OCI-LY7 (cell line): Measurements from ENCODE around the gene TASOR2.

Source experiments
- EZH2phosphoT487 ChIP-seq: fragments of 200-600 bp; sonication (generic); IDR thresholded peaks from 2 replicates; pipeline ENCODE4 v1.6.1; 2018; ENCODE audit warnings: low read depth, borderline replicate concordance, mild to moderate bottlenecking, mixed run types, antibody characterized with exemption, low read length, moderate library complexity, mixed read lengths
- TF ChIP-seq, protein P1 (sequence below): fragments of 200-600 bp; sonication (generic); conservative IDR thresholded peaks from 2 replicates; pipeline ENCODE4 v1.5.1; 2014; ENCODE audit warnings: mild to moderate bottlenecking, antibody characterized with exemption, low read length, moderate library complexity, mixed read lengths

- TF ChIP-seq, protein P1, sequence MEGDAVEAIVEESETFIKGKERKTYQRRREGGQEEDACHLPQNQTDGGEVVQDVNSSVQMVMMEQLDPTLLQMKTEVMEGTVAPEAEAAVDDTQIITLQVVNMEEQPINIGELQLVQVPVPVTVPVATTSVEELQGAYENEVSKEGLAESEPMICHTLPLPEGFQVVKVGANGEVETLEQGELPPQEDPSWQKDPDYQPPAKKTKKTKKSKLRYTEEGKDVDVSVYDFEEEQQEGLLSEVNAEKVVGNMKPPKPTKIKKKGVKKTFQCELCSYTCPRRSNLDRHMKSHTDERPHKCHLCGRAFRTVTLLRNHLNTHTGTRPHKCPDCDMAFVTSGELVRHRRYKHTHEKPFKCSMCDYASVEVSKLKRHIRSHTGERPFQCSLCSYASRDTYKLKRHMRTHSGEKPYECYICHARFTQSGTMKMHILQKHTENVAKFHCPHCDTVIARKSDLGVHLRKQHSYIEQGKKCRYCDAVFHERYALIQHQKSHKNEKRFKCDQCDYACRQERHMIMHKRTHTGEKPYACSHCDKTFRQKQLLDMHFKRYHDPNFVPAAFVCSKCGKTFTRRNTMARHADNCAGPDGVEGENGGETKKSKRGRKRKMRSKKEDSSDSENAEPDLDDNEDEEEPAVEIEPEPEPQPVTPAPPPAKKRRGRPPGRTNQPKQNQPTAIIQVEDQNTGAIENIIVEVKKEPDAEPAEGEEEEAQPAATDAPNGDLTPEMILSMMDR, result no peak
- no peak for TF ChIP-seq EZH2phosphoT487
Observed at GRCh38 chr10:5640036-5640435, 44.6 kb upstream of the TASOR2 start.
